ENCODE measurements around the gene PRICKLE2.

Gene PRICKLE2

GRCh38 chr3:64222501-64223111, 2.7 kb downstream of the PRICKLE2 start:
- TF ChIP-seq CTCF (IDR thresholded peaks at IDR 0.05; ENCODE audit: control extremely low read depth, extremely low read depth, low read depth, missing control alignments) = no peak
- ChIA-PET POLR2A (no interaction called here), CTCF (interaction anchor here (1.1 to 3.6 kb wide), 4 partner anchors 12 to 262 kb away, joined by 3 to 12 read pairs (median 4); no protein-coding TSS in a partner anchor)

GRCh38 chr3:64221571-64222257, 3.6 kb downstream of the PRICKLE2 start:
- TF ChIP-seq CTCF (IDR thresholded peaks at IDR 0.05; ENCODE audit: control extremely low read depth, extremely low read depth, low read depth, missing control alignments) = no peak
- POLR2A ChIA-PET = no interaction called here
- CTCF ChIA-PET = interaction anchor here (0.8 to 1.1 kb wide), 2 partner anchors 13 to 15 kb away, joined by 3 to 4 read pairs; no protein-coding TSS in a partner anchor
- no peak for DNase-seq (ENCODE audit: extremely low spot score)

More at GRCh38 chr3:64222501-64223111, 2.7 kb downstream of the PRICKLE2 start:
- no peak for DNase-seq (ENCODE audit: extremely low spot score)

GRCh38 chr3:64220161-64220914, 4.9 kb downstream of the PRICKLE2 start:
- no peak for DNase-seq (ENCODE audit: extremely low spot score)
- ChIA-PET CTCF (interaction anchor here (0.8 to 1.5 kb wide), 4 partner anchors 9 to 197 kb away, joined by 3 to 4 read pairs (median 4); partner anchors contain the start of gene PSMD6), POLR2A (no interaction called here)
- no peak for TF ChIP-seq CTCF (IDR thresholded peaks at IDR 0.05; ENCODE audit: control extremely low read depth, extremely low read depth, low read depth, missing control alignments)

- TF ChIP-seq CTCF (IDR thresholded peaks at IDR 0.05; ENCODE audit: control extremely low read depth, extremely low read depth, low read depth, missing control alignments) = no peak
- ChIA-PET CTCF (no interaction called here), POLR2A (no interaction called here)
- DNase-seq (ENCODE audit: extremely low spot score) = no peak
Measured at GRCh38 chr3:64218746-64219145, 6.5 kb downstream of the PRICKLE2 start.

GRCh38 chr3:64218329-64218728, 6.9 kb downstream of the PRICKLE2 start:
- CTCF ChIA-PET = no interaction called here
- TF ChIP-seq CTCF (IDR thresholded peaks at IDR 0.05; ENCODE audit: control extremely low read depth, extremely low read depth, low read depth, missing control alignments) = no peak
- POLR2A ChIA-PET = no interaction called here
- DNase-seq (ENCODE audit: extremely low spot score) = no peak
